Hematopoietic multipotent progenitor cell treated with erythropoietin and hydrocortisone succinate and interleukin-3 and kit ligand, for 8 days (in vitro differentiated cells): Measurements from ENCODE around the gene C3orf70.

Experiments
- DNase-seq: peaks from one replicate; pipeline ENCODE4 v3.0.0-alpha.2; 2015

C3orf70 gene

GRCh38 chr3:185046164-185046515 lies 106.7 kb downstream of the C3orf70 start:
- DNase-seq, result no peak

DNA sequence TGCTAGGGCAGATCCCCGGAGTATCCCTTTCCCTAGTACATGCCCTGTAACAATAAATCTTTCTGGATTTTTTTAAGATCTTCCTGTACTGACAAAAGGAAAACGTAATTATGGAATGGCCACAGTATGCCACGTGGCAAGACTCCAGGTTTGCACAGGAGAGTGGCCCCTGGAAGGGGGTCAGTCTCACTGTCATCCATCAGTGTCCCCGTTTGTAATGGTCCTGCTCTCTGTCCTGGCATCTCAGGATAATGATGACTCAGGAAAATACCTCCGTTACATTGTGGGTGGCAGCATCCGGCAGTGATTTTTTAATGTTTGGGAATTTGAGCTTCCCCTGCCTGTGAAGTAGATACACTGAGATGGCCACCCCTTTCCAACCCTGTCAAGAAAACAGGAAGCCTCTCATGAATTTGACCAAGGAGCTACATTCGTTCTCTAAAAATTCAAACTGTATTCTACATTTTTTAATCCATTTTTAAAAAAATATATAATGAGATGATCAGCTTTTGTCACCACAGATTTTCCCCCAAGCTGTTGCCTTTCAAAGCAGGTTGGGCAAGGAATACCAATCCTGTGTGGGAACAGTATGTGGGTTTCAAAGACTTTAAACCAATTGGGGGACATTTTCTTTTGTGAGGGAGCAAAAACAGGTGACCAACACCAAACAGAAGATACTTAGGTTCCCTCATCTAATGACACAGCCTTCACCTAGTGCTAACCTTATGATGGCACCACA lies 110.4 kb downstream of the C3orf70 start:
- DNase-seq, result no peak

GRCh38 chr3:185041540-185041939 lies 111.3 kb downstream of the C3orf70 start:
- no peak for DNase-seq

GRCh38 chr3:185040425-185040824 lies 112.4 kb downstream of the C3orf70 start:
- no peak for DNase-seq

DNA sequence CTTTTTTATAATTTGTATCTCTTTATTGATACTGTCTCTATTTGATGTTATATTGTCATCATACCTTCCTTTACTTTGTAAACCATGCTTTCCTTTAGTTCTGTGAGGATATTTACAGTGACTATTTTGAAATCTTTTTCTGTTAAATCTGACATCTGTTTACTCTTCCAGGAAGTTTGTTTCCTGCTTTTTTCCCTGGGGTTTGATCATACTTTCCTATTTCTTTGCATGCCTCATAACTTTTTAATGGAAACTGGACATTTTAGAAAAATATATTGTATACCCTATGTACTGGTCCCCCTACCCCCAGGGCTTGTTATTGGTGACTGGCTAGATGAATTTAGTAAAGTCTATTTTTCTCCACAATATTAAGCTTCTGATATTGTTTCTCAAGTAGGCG lies 115.1 kb downstream of the C3orf70 start:
- no peak for DNase-seq

GRCh38 chr3:185030951-185031350 lies 121.9 kb downstream of the C3orf70 start:
- DNase-seq, result no peak

- no peak for DNase-seq
Measured at GRCh38 chr3:185030399-185030798, 122.5 kb downstream of the C3orf70 start.

- no peak for DNase-seq
Measured at GRCh38 chr3:185029086-185029485, 123.8 kb downstream of the C3orf70 start.

GRCh38 chr3:185028121-185028520 lies 124.7 kb downstream of the C3orf70 start:
- DNase-seq, result no peak
